Natural killer cell treated with Interleukin-12 subunit alpha and Interleukin-12 subunit beta and Interleukin-15 and Interleukin-18, amount 100 ng/mL, for 72 hours (primary cell): ENCODE data around the gene KIAA1958. TPM values are rescaled to one million over a fixed set of nuclear protein-coding genes. Genes with fewer than 3 reads are reported as not detected.
"Not testable (repeated sequence)": the region's sequence is repeated elsewhere in the genome, so short reads cannot be mapped to it uniquely, and the experiment has no call there.

Source experiments
- ATAC-seq, 2 donors: fragments of 150-1000 bp; cut with Tn5 transposase in 1 of 2; sonication (Bioruptor Pico), chemical (Tn5 transposase) in 1 of 2; 2 replicates each; pipeline ENCODE4 v1.10.0; 2021
- DNase-seq: peaks from one replicate; pipeline ENCODE4 v3.0.0; 2022; ENCODE audit warnings: low spot score
- H3K27ac Mint-ChIP-seq, 2 donors: 1 replicate in 1 of 2; 2 replicates in 1 of 2; pipeline ENCODE4 v1.8.0; 2022; ENCODE audit warnings: mixed read lengths in 2 of 2, mild to moderate bottlenecking in 1 of 2, moderate library complexity in 1 of 2
- H3K27me3 Mint-ChIP-seq, 2 donors: 1 replicate in 1 of 2; 2 replicates in 1 of 2; pipeline ENCODE4 v1.8.0; 2022; ENCODE audit warnings: mixed read lengths in 2 of 2
- H3K36me3 Mint-ChIP-seq: one replicate; pipeline ENCODE4 v1.8.0; 2022; ENCODE audit warnings: mixed read lengths
- H3K4me1 Mint-ChIP-seq, 2 donors: 1 replicate in 1 of 2; 2 replicates in 1 of 2; pipeline ENCODE4 v1.8.0; 2022; ENCODE audit warnings: low read depth in 2 of 2, mixed read lengths in 2 of 2, mild to moderate bottlenecking in 1 of 2
- H3K4me3 Mint-ChIP-seq: one replicate; pipeline ENCODE4 v1.8.0; 2022; ENCODE audit warnings: mixed read lengths
- H3K9me3 Mint-ChIP-seq: 2 replicates; pipeline ENCODE4 v1.8.0; 2022; ENCODE audit warnings: mixed read lengths
- total RNA-seq, 2 donors: library from RNA; stranded (reverse); gene quantifications; one replicate each; pipeline ENCODE4 v1.2.3, GENCODE V29; 2022

KIAA1958 gene
- total RNA-seq, 2 donors from 2014 or later = 3.5 to 14.6 TPM

DNA sequence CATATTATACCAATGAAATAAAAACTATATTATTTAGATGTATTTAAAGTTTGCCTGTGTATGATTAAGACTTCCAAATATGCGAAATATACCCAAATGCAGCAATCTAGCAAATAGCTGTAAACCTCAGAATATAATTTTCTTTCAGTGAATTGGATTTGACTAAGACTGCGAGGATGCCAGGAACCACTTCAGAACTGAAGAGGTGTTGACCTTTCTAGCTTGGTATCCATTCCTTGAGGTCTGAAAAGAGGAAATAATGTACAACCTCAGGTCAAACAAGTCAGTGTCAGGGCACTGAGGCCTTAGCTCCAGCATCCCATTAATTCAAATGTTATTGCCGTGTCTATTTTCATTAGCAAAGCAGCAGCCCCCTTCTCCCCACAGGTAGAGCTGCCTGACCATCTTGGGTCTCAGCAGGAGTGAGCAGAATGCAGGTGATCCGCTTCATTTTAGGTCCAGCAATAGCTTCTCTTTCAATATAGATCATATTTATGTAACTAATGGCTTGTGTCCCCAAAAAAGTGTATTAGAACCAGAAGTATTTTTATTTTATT is 100.0 kb downstream of the KIAA1958 start:
- DNase-seq (no peak), ATAC-seq (no peak)
- Mint-ChIP-seq H3K9me3 (no peaks in the 10 kb centered on the region), H3K36me3 (no peaks in the 10 kb centered on the region), H3K4me3 (no peak overlapping the region), H3K4me1 (no peaks in the 10 kb centered on the region), H3K27me3 (no peaks in the 10 kb centered on the region), H3K27ac (no peak overlapping the region)

DNA sequence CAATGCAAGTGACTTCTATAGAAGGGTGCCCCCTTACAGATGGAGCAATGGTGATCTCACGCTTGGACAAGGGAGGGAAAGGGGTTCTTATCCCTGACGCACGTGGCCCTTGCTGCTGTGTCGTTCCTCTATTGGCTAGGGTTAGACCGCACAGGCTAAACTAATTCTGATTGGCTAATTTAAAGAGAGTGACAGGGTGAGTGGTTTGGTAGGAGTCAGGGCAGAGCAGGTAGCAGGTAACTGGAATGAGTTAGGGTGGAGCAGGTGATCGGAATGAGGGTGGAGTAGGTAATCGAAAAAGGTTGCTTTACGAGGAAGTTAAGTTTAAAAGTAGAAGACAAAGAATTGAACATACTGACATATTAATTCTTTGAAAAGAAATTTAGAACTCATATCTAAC is 105.2 kb downstream of the KIAA1958 start:
- not testable (repeated sequence) for H3K4me1 Mint-ChIP-seq, DNase-seq, H3K4me3 Mint-ChIP-seq, H3K27me3 Mint-ChIP-seq, ATAC-seq, H3K27ac Mint-ChIP-seq, H3K36me3 Mint-ChIP-seq, H3K9me3 Mint-ChIP-seq

DNA sequence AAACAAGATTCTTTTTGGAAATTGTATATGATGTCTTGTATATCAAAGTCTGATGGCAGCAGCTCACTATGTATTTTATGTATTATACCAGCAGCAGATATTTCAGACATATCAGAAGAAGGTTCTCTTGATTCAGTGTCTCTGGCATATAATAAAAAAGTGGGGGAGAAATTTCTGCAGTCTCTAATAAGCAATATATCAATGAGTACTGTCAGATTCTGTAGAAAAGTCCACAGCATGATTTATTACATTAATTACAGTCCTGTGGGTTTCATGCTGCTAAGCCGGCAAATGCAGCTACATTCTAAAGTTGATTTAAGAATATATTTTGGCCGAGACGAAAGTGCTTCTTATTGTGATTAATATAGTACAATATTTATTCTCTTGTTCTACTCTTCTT is 113.1 kb downstream of the KIAA1958 start:
- Mint-ChIP-seq H3K27ac (no peak overlapping the region), H3K36me3 (no peaks in the 10 kb centered on the region), H3K4me3 (no peak overlapping the region), H3K4me1 (no peaks in the 10 kb centered on the region), H3K27me3 (no peaks in the 10 kb centered on the region), H3K9me3 (no peaks in the 10 kb centered on the region)
- DNase-seq = no peak
- no peak for ATAC-seq

DNA sequence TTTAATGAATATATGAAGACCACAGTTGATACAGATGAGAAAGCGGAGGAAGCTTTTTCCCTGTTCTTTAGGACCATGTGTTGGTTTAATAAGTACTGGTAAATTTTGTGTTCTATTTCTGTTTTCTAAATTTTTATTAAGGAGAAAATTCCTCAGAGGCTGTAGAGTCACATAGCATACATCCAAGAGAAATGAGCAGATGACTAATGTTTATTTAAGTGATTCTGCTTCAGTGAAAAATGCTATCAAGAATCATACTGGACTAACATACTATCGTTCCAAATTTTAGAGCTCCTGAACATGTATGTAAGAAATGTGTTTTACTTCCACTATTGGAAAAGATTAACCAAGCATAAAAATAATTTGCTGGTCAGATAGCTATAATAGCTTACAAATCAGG is 115.0 kb downstream of the KIAA1958 start:
- no peak overlapping the region for H3K4me3 Mint-ChIP-seq
- no peaks in the 10 kb centered on the region for H3K9me3 Mint-ChIP-seq
- H3K36me3 Mint-ChIP-seq = no peaks in the 10 kb centered on the region
- H3K27ac Mint-ChIP-seq = no peak overlapping the region
- ATAC-seq = no peak
- H3K27me3 Mint-ChIP-seq = no peaks in the 10 kb centered on the region
- no peak for DNase-seq
- H3K4me1 Mint-ChIP-seq = peaks cover 0 to 7% of the 10 kb centered on the region in 2 donors

DNA sequence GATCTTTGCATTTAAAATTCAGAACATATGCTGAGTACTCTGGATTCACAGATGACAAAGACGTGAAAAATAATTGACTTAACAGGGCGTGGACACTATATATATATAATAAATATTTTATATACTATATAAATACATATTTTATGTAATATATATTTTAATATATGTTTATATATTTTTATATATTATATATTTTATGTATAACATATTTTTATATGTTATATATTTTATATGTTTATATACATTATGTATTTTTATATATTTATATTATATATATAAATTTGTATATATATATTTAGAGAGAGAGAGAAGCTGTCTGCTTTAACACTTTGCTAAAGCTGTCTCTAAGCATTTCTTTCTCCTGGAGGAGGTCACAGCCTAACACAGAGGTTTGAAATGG is 118.2 kb downstream of the KIAA1958 start:
- ATAC-seq = no peak
- Mint-ChIP-seq H3K4me1 (peaks cover 0 to 7% of the 10 kb centered on the region in 2 donors), H3K4me3 (no peak overlapping the region), H3K27ac (no peak overlapping the region), H3K9me3 (no peaks in the 10 kb centered on the region), H3K36me3 (no peaks in the 10 kb centered on the region), H3K27me3 (no peaks in the 10 kb centered on the region)
- DNase-seq = no peak

DNA sequence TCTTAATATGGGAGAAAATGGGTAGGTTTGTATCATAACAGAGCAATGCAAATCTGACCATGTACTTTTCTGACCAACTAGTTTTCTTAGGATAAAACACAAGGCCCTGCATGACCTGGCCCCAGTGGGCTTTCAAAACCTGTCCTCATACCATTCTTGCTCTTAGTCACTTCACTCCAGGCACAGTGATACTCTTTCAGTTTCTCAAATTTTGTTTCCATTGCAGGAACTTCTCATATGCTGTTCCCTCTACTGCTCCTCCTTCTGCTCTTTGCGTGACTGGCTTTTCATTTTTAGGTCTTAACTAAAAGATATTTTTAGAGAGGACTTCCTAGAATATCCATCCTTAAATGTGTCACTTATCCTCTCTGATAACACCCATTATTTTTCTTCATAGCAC is 118.9 kb downstream of the KIAA1958 start:
- peaks cover 0 to 7% of the 10 kb centered on the region in 2 donors for H3K4me1 Mint-ChIP-seq
- H3K27ac Mint-ChIP-seq = no peak overlapping the region
- H3K9me3 Mint-ChIP-seq = no peaks in the 10 kb centered on the region
- H3K36me3 Mint-ChIP-seq = no peaks in the 10 kb centered on the region
- no peak overlapping the region for H3K4me3 Mint-ChIP-seq
- H3K27me3 Mint-ChIP-seq = no peaks in the 10 kb centered on the region
- ATAC-seq = peak in 1 of 2 donors; percentile 68
- DNase-seq = no peak

DNA sequence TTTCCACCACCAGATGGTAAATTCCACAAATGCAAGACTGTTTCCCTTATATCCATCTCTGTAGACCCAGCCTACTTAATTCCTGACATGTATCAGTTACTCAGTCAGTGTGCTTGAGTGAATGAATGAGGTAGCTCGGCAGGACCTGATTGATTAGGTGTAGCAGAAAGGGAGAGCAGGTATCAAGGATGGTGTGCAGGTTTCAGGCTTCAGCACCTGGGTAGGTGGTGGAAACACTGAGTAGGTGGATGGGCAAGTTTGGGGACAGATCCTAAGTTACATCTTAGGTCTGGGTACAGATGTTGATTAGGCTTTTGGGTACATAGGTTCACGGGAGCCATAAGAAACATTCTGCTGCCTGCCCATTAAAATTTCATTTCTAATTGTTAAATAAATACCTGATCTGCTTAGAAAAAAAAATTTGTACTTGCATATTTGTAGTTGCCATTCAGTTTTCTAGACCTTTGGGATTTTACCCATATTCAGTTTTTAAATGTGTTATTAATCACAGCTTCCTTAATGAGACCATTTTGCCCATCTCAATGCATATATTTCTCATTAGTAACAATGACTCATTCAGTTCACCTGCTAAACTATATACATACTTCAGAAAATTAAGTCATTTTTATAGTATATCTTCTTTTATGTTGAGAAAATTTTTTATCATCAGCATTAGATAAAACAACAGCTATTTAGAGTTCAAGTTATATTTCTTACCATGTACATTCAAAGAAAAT is 119.5 kb downstream of the KIAA1958 start:
- no peaks in the 10 kb centered on the region for H3K9me3 Mint-ChIP-seq
- no peak overlapping the region for H3K27ac Mint-ChIP-seq
- ATAC-seq = no peak

DNA sequence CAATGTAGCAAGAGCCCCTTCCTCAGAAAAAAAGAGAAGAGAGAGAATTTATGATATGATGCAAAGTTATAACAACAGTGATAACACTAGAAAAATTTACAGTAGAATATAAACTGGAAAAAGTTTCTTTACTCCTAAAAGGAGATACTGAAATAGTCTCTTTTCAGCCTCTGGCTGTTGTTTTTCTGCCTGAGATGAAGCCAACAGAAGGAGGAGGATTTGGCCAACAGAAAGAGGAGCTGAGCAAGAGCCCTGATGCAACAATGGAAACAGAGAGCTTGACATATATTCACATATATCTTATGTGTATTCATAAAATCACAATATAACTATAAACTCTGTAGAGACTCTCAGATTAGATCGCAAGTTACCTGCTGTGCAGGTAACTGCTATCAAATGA is 122.2 kb downstream of the KIAA1958 start:
- Mint-ChIP-seq H3K27ac (no peak overlapping the region), H3K9me3 (no peaks in the 10 kb centered on the region), H3K4me3 (no peak overlapping the region), H3K36me3 (no peaks in the 10 kb centered on the region), H3K27me3 (no peaks in the 10 kb centered on the region), H3K4me1 (peaks cover 0 to 7% of the 10 kb centered on the region in 2 donors)
- no peak for ATAC-seq
- no peak for DNase-seq

More for the DNA sequence above, 119.5 kb downstream of the KIAA1958 start:
- no peak for DNase-seq
- H3K27me3 Mint-ChIP-seq = no peaks in the 10 kb centered on the region
- no peak overlapping the region for H3K4me3 Mint-ChIP-seq
- no peaks in the 10 kb centered on the region for H3K36me3 Mint-ChIP-seq
- H3K4me1 Mint-ChIP-seq = peaks cover 0 to 7% of the 10 kb centered on the region in 2 donors

DNA sequence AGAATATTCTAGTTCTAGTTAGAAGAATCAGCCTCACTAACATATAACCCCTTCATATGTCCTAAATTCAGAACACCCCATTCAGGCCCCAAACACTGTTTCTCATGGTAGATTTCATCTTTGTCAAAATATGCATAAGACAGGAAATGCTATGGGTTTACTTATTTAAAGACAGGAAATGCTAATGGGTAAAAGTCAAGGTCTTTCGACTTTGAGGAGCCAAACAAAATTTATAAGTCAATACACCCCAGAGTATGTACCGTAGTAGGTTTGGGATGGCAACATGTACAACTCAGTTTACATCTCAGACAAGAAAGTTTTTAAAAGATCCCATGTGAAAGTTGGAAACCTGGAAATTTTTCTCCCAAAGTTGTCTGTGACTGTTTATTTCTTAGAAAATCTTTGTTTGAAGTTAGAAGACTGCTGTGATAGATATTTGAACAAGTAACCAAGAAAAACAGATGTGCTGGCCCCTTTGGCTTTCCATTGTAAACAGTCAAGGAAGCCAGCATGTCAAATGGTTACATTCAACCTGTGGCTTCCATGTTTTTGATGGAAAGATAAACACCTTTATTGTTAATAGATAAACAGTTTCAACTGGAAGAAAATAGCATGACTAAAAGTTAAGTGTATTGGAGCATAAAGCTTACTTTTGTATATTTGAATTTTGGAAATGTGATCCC is 129.1 kb downstream of the KIAA1958 start:
- no peaks in the 10 kb centered on the region for H3K36me3 Mint-ChIP-seq
- no peaks in the 10 kb centered on the region for H3K27me3 Mint-ChIP-seq
- DNase-seq (no peak), ATAC-seq (no peak)
- no peaks in the 10 kb centered on the region for H3K9me3 Mint-ChIP-seq
- H3K4me1 Mint-ChIP-seq = no peaks in the 10 kb centered on the region
- no peak overlapping the region for H3K27ac Mint-ChIP-seq
- H3K4me3 Mint-ChIP-seq = no peak overlapping the region

DNA sequence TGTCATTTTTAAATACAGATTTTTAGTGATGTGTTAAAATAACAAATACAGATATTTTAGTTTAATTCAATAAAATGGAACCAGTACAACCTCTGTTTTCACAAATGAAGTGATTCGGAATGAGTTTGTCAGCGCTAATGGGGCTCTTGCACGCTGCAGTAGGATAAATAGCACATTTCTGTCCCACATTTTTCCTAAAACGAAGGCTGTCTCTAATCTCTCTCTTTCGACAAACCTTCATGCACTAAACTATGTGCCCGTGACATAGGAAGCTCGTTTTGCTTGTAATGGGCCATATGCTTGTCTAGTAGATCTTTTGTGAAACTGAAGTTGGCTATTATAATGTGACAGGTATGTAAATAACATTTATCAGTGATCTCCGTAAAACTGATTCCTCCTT is 130.7 kb downstream of the KIAA1958 start:
- H3K9me3 Mint-ChIP-seq = no peaks in the 10 kb centered on the region

DNA sequence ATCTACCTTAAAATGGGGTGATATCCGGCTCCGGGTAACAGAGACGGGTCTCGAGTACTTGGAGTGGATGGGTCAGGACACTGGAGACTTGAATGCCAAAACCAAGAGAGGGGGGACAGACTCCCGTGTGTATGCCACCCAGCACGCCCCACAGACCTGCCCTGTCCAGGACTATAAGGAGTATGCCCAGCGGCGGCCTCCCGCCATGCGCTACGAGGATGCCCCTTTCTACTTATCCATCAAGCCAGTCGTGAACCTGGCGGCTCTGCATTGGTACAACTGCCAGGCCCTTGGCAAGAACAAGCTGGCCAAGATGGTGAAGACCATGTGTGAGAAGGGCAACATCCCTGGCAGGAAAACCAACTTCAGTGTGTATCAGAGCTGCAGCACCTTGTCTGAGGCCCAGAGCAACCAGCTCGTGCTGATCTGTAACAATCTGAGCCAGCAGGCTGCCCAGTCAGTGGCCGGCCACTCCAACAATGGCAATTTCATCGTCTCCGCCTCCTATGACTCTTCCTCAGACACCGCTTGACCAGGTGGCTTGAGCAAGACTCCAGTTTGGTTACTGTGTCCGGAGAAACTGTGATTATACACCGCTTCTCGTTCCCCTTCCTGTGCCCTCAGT is 131.9 kb downstream of the KIAA1958 start:
- no peaks in the 10 kb centered on the region for H3K27me3 Mint-ChIP-seq
- peak in 1 of 2 donors; percentile 24 for ATAC-seq
- H3K27ac Mint-ChIP-seq = no peak overlapping the region
- H3K4me1 Mint-ChIP-seq = no peaks in the 10 kb centered on the region
- H3K9me3 Mint-ChIP-seq = no peaks in the 10 kb centered on the region
- H3K36me3 Mint-ChIP-seq = no peaks in the 10 kb centered on the region
- no peak overlapping the region for H3K4me3 Mint-ChIP-seq
- DNase-seq = no peak

More for the DNA sequence above, 130.7 kb downstream of the KIAA1958 start:
- H3K27ac Mint-ChIP-seq = no peak overlapping the region
- DNase-seq (no peak), ATAC-seq (no peak)
- H3K27me3 Mint-ChIP-seq = no peaks in the 10 kb centered on the region
- no peaks in the 10 kb centered on the region for H3K4me1 Mint-ChIP-seq
- no peaks in the 10 kb centered on the region for H3K36me3 Mint-ChIP-seq
- H3K4me3 Mint-ChIP-seq = no peak overlapping the region

DNA sequence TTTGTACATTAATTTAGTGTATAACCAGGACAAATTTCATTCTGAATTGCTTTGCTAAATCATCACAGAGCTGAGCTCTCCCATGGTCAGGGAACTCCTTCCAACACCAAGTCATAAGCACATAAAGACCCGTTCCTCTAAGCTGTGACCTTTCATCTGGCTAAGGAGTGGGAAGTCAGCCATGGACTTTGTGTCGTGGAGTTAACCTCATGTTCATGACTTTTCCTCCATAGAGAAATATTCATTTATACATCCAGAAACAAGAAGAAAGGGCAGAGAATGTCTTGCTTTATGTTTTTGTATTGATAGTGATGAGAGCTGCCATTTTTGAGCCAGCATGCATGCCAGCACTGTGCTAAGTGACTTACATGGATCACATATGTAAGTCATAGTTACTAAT is 133.8 kb downstream of the KIAA1958 start:
- Mint-ChIP-seq H3K27me3 (no peaks in the 10 kb centered on the region), H3K9me3 (no peaks in the 10 kb centered on the region), H3K4me1 (no peaks in the 10 kb centered on the region), H3K27ac (no peak overlapping the region), H3K36me3 (no peaks in the 10 kb centered on the region), H3K4me3 (no peak overlapping the region)
- no peak for ATAC-seq
- DNase-seq = no peak

DNA sequence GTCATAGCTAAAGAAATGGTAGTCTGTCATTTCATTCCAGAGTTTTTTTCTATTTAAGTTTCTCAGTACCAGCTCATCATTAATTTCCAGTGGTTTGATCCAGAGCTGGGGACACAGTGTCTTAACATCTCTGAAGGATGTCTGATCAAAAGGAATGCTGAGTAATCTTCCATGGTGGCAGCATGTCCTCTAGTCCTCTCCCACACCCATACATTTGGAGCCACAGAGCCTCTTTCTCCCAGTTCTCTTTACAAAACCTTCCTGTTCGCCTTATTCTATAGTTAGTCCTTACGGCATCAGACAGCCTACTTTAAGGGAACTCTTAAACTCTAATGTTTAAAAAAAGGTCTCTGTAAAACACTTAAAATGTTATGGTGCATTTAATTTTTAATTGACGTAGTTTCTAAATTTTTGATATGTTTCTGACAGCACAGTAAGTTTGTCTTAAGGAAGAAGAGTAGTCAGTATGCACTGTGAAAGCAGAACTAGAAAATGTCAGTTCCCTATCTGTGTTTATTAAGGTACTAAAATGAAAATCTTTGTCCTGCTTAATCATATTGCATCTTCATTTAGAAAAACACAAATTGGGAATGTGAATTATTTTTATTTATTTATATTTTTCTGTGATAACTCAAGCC is 134.5 kb downstream of the KIAA1958 start:
- H3K4me1 Mint-ChIP-seq = no peaks in the 10 kb centered on the region
- no peaks in the 10 kb centered on the region for H3K36me3 Mint-ChIP-seq
- H3K9me3 Mint-ChIP-seq = no peaks in the 10 kb centered on the region

DNA sequence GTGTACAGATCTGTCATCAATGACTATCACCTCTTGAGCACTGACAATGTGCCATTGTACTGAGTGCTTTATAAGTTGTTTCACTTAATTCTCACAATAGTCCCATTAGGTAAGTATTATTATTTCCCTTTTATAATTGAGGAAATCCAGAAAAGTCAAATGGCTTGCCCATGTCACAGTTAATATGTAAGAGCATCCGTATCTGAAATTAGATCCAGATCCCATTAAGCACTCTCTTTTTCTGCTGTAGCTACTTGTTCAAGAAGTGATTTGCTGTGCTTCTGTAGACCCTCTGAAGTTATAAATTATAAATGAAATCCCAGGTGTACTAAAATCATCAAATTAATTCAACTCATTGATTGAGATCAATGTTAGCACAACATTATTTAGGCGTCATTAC is 136.6 kb downstream of the KIAA1958 start:
- no peaks in the 10 kb centered on the region for H3K9me3 Mint-ChIP-seq
- no peaks in the 10 kb centered on the region for H3K36me3 Mint-ChIP-seq
- no peak overlapping the region for H3K27ac Mint-ChIP-seq
- no peak for ATAC-seq
- H3K4me1 Mint-ChIP-seq = no peaks in the 10 kb centered on the region
- no peaks in the 10 kb centered on the region for H3K27me3 Mint-ChIP-seq
- no peak overlapping the region for H3K4me3 Mint-ChIP-seq
- DNase-seq = no peak

More for the DNA sequence above, 134.5 kb downstream of the KIAA1958 start:
- ATAC-seq = no peak
- no peak for DNase-seq
- no peak overlapping the region for H3K27ac Mint-ChIP-seq
- H3K27me3 Mint-ChIP-seq = no peaks in the 10 kb centered on the region
- no peak overlapping the region for H3K4me3 Mint-ChIP-seq
